ENCODE results near the gene MARCHF5.
"Not testable (repeated sequence)": the region's sequence is repeated elsewhere in the genome, so short reads cannot be mapped to it uniquely, and the experiment has no call there.

GRCh38 chr10:92345575-92345974 lies 54.6 kb downstream of the MARCHF5 start:
- TF ChIP-seq POLR2AphosphoS5 (IDR thresholded peaks at IDR 0.05; ENCODE audit: low read depth, low read length); CTCF (IDR thresholded peaks at IDR 0.05); TCF7L2 (IDR thresholded peaks at IDR 0.05; ENCODE audit: low read depth, low read length): not testable (repeated sequence)
- TF ChIP-seq, protein P1, sequence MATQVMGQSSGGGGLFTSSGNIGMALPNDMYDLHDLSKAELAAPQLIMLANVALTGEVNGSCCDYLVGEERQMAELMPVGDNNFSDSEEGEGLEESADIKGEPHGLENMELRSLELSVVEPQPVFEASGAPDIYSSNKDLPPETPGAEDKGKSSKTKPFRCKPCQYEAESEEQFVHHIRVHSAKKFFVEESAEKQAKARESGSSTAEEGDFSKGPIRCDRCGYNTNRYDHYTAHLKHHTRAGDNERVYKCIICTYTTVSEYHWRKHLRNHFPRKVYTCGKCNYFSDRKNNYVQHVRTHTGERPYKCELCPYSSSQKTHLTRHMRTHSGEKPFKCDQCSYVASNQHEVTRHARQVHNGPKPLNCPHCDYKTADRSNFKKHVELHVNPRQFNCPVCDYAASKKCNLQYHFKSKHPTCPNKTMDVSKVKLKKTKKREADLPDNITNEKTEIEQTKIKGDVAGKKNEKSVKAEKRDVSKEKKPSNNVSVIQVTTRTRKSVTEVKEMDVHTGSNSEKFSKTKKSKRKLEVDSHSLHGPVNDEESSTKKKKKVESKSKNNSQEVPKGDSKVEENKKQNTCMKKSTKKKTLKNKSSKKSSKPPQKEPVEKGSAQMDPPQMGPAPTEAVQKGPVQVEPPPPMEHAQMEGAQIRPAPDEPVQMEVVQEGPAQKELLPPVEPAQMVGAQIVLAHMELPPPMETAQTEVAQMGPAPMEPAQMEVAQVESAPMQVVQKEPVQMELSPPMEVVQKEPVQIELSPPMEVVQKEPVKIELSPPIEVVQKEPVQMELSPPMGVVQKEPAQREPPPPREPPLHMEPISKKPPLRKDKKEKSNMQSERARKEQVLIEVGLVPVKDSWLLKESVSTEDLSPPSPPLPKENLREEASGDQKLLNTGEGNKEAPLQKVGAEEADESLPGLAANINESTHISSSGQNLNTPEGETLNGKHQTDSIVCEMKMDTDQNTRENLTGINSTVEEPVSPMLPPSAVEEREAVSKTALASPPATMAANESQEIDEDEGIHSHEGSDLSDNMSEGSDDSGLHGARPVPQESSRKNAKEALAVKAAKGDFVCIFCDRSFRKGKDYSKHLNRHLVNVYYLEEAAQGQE (IDR thresholded peaks at IDR 0.05; ENCODE audit: insufficient read depth in 1 of 2, low read depth in 2 of 2, low read length in 1 of 2), result not testable (repeated sequence)
